GM21381 (cell line): ENCODE data around the gene DNAJB2.

Experiments used
- ATAC-seq: cut with Tn5 transposase; IDR thresholded peaks from one replicate; pipeline ENCODE4 v1.9.1; 2021; ENCODE audit warnings: mild to moderate bottlenecking, moderate library complexity; ENCODE audit not compliant: unreplicated experiment

Gene DNAJB2

GRCh38 chr2:219279151-219279915, at the start of gene DNAJB2:
Gene DNAJB2 (plus strand): TSS chr2:219279366. CDS start chr2:219279834, 468 bp downstream.
- peak; percentile 83 for ATAC-seq

GRCh38 chr2:219230059-219230540, 49.1 kb upstream of the DNAJB2 start:
- ATAC-seq = peak; percentile 24

GRCh38 chr2:219234331-219234730, 44.8 kb upstream of the DNAJB2 start:
- no peak for ATAC-seq

- ATAC-seq = no peak
Observed at GRCh38 chr2:219243291-219243761, 35.8 kb upstream of the DNAJB2 start.

- ATAC-seq = no peak
Observed at GRCh38 chr2:219244789-219245147, 34.4 kb upstream of the DNAJB2 start.

GRCh38 chr2:219245148-219245898, 33.8 kb upstream of the DNAJB2 start, which contains the start of the genes GLB1L and STK16:
Gene GLB1L (minus strand): TSS chr2:219245444. CDS start chr2:219243573, 1,871 bp downstream.
Gene STK16 (plus strand): TSS chr2:219245479. CDS start chr2:219246000, 521 bp downstream.
- peak; percentile 65 for ATAC-seq

GRCh38 chr2:219245899-219246230, 33.3 kb upstream of the DNAJB2 start:
- no peak for ATAC-seq

GRCh38 chr2:219246559-219246958, 32.6 kb upstream of the DNAJB2 start:
- no peak for ATAC-seq

- ATAC-seq = no peak
Observed at GRCh38 chr2:219247678-219248642, 31.2 kb upstream of the DNAJB2 start.

GRCh38 chr2:219248845-219249202, 30.3 kb upstream of the DNAJB2 start:
- no peak for ATAC-seq

- peak; percentile 38 for ATAC-seq
Observed at GRCh38 chr2:219249203-219249980, 29.8 kb upstream of the DNAJB2 start.

GRCh38 chr2:219250049-219250781, 29.0 kb upstream of the DNAJB2 start:
- ATAC-seq = no peak

GRCh38 chr2:219251656-219252055, 27.5 kb upstream of the DNAJB2 start:
- no peak for ATAC-seq

- ATAC-seq = no peak
Observed at GRCh38 chr2:219252084-219252483, 27.1 kb upstream of the DNAJB2 start.

GRCh38 chr2:219252570-219252899, 26.6 kb upstream of the DNAJB2 start:
- ATAC-seq = no peak

- ATAC-seq = peak; percentile 20
Observed at GRCh38 chr2:219252900-219253752, 26.0 kb upstream of the DNAJB2 start, which contains the start of gene TUBA4B. Gene TUBA4B (plus strand): TSS chr2:219253243. CDS start chr2:219253408, 165 bp downstream.

- peak; percentile 48 for ATAC-seq
Observed at GRCh38 chr2:219253753-219254589, 25.2 kb upstream of the DNAJB2 start, which contains the start of gene TUBA4A. Gene TUBA4A (minus strand): TSS chr2:219253918. CDS start chr2:219253858, 60 bp downstream.
